Spinal cord (tissue), 10 donors: ENCODE measurements around the gene FRY. TPM values are rescaled to one million over a fixed set of nuclear protein-coding genes. Genes with fewer than 3 reads are reported as not detected.

Source experiments
- DNase-seq, 6 donors: peaks; one replicate each; pipeline versions ENCODE4 v3.0.0 to v3.0.0-alpha.2; 2013 to 2015; ENCODE audit warnings: low spot score in 6 of 6, low read depth in 4 of 6
- H3K27ac ChIP-seq: one replicate; pipeline ENCODE4 v1.5.1; 2013; ENCODE audit warnings: low read depth, low read length, control low read depth
- H3K27me3 ChIP-seq: one replicate; pipeline ENCODE4 v1.6.1; 2013; ENCODE audit warnings: low read length; ENCODE audit not compliant: control insufficient read depth, insufficient read depth
- H3K36me3 ChIP-seq: one replicate; pipeline ENCODE4 v1.6.1; 2013; ENCODE audit warnings: low read length; ENCODE audit not compliant: control insufficient read depth, insufficient read depth
- H3K4me1 ChIP-seq: one replicate; pipeline ENCODE4 v1.6.1; 2013; ENCODE audit warnings: low read length; ENCODE audit not compliant: control insufficient read depth, insufficient read depth
- H3K4me3 ChIP-seq: one replicate; pipeline ENCODE4 v1.5.1; 2013; ENCODE audit warnings: low read depth, low read length, control low read depth
- H3K9me3 ChIP-seq: one replicate; pipeline ENCODE4 v1.6.1; 2013; ENCODE audit warnings: low read length; ENCODE audit not compliant: control insufficient read depth, insufficient read depth
- WGBS: methylation state at CpG from one replicate; pipeline ENCODE4 v1.1.5; 2013; ENCODE audit warnings: missing lambda C conversion rate; ENCODE audit not compliant: insufficient coverage; 5-methylcytosine and 5-hydroxymethylcytosine counted together
- polyA plus RNA-seq, 2 donors: library from polyadenylated mRNA; unstranded; fragments of 120-200 nt; gene quantifications; one replicate each; pipeline ENCODE4 v1.2.1, GENCODE V29; 2013; ENCODE audit not compliant: insufficient read length in 2 of 2
- total RNA-seq, 2 donors: library from RNA; depleted of rRNA in 1 of 2; stranded (reverse); fragments of 120-200 nt in 1 of 2; fragments of >200 nt in 1 of 2; gene quantifications; one replicate each; pipeline versions ENCODE4 v1.2.3 to v1.2.4, GENCODE V29; 2013 to 2014
- donor health status: healthy.

FRY gene
- total and polyA plus RNA-seq, 4 donors = 55.9 to 97.8 (median 92.7) TPM

DNA sequence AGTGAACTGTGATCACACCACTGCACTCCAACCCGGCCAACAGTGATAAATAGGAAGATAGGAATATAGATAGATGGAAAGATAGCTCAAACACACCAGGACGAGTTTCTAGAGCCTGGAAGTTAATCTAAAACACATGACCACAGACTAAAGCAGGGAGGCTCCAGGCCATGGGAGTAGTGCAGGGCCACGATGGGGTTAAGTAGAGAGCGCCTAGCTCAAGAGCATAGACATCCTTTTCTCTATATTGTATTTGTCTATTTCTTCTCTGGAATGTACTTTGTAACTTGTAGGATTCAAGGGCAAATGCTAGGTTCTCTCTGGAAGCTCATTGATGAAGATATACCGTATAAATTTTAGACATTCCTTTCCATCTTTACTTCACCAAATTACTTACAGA lies 214.0 kb downstream of the FRY start:
- Histone ChIP-seq H3K4me3 (no peak overlapping the region), H3K4me1 (peaks cover 3% of the 10 kb centered on the region)
- WGBS = no CpG with 5 or more reads among the region's 5 CpGs

DNA sequence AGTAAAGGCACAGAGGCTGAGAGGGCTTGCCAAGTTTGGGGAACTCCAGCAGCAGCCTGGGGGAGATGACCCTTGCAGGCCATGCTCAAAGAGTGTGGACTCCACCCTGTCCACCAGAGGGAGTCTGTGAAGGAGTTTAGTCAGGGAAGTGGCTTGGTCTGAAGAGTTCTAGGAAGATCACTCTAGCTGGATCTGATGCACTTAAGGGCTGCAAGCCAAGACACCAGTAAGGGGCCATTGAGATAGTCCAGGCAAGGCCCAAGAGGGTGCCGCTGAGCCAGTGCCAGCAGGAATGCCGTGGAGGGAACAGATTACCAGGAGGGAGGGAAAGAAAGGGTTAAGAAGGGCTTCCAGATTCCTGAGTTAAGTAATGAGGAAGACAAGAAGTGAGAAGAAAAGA lies 214.9 kb downstream of the FRY start:
- 18% methylated on average over 2 of the region's 2 CpGs for WGBS
- DNase-seq = peak in 2 of 6 donors; percentile 41 to 47
- H3K9me3 ChIP-seq = no peaks in the 10 kb centered on the region
- H3K27ac ChIP-seq = no peak overlapping the region
- peaks cover 35% of the 10 kb centered on the region for H3K36me3 ChIP-seq
- no peak overlapping the region for H3K4me3 ChIP-seq
- no peaks in the 10 kb centered on the region for H3K27me3 ChIP-seq
- H3K4me1 ChIP-seq = peaks cover 3% of the 10 kb centered on the region

More for the DNA sequence above, 214.0 kb downstream of the FRY start:
- Histone ChIP-seq H3K36me3 (peaks cover 38% of the 10 kb centered on the region), H3K27me3 (no peaks in the 10 kb centered on the region), H3K27ac (no peak overlapping the region), H3K9me3 (no peaks in the 10 kb centered on the region)
- DNase-seq = no peak

DNA sequence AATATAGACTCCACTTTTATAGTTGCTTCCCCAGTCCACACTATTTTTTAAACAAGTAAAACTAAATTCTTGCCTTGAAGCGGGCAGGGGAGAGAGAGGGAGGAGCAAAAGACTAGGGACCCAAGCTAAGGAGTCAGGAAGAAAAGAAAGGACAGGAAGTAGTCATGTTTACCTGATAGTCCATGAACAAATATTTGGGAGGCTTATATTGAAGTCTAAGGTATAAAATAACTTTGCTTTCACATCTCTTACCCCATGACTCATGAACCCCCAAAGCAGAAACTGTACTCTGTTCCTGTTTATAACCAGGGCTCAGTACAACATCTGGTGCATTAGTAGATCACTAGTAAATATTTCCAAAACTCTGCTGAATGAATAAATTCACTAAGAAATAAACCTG lies 216.3 kb downstream of the FRY start:
- Histone ChIP-seq H3K9me3 (no peaks in the 10 kb centered on the region), H3K27ac (no peak overlapping the region), H3K27me3 (no peaks in the 10 kb centered on the region), H3K36me3 (peaks cover 33% of the 10 kb centered on the region), H3K4me3 (no peak overlapping the region), H3K4me1 (peaks cover 3% of the 10 kb centered on the region)
- DNase-seq = no peak
- no CpG with 5 or more reads among the region's 1 CpG for WGBS

DNA sequence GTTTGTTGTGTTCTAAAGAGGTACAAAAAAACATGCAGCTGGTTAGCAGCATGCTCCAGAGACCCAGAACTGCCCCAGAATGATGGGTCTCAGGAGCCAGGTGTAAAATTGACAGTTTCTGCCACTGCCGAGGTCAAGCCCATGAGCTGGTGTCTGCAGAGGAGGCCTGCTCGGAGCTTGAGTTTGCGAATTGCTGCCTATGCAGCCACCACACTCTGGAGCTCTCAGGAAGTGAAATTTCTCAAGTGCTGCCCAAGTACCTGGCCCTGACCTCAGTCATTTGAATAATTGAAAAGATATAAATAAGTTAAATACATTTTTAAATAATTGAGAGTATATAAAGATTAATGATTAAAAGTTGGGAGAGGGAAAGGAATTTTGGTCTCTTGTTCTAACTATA lies 217.2 kb downstream of the FRY start:
- DNase-seq = no peak
- 89% methylated on average over 1 of the region's 3 CpGs for WGBS
- no peaks in the 10 kb centered on the region for H3K27me3 ChIP-seq
- H3K4me3 ChIP-seq = no peak overlapping the region
- H3K27ac ChIP-seq = no peak overlapping the region
- peaks cover 3% of the 10 kb centered on the region for H3K4me1 ChIP-seq
- no peaks in the 10 kb centered on the region for H3K9me3 ChIP-seq
- H3K36me3 ChIP-seq = peaks cover 30% of the 10 kb centered on the region

DNA sequence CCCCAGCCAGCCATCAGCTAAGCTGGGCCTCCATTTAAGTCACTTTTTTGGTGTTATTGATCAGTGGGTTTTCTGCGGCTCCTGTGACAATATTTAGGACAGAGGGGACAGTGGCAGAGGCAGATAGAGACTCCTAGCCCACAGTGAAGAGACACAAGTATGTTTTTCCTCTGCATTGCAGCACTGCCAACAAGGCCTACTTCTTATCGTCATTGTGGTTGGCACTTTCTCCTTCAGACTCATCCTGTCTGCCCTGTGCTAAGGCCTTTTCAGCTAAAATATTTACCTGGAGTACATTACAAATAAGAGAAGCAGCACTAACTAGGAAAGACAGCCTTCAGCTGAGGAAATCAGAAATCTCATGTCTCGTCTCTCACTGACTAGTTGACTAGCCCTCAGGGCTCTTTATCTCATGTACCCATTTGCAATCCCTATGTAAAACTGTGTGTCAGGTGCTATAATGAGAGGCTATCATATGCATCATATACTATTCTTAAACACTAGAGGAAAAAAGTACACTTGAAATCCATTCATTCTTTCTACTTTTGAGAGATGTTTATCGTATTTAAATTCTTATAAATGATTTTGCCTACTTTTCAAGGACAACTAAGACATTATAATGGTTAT lies 221.4 kb downstream of the FRY start:
- H3K36me3 ChIP-seq = peaks cover 18% of the 10 kb centered on the region
- DNase-seq = no peak
- H3K4me1 ChIP-seq = no peaks in the 10 kb centered on the region
- H3K4me3 ChIP-seq = no peak overlapping the region
- 100% methylated on average over 2 of the region's 4 CpGs for WGBS
- H3K27me3 ChIP-seq = no peaks in the 10 kb centered on the region
- H3K27ac ChIP-seq = no peak overlapping the region
- H3K9me3 ChIP-seq = no peaks in the 10 kb centered on the region

DNA sequence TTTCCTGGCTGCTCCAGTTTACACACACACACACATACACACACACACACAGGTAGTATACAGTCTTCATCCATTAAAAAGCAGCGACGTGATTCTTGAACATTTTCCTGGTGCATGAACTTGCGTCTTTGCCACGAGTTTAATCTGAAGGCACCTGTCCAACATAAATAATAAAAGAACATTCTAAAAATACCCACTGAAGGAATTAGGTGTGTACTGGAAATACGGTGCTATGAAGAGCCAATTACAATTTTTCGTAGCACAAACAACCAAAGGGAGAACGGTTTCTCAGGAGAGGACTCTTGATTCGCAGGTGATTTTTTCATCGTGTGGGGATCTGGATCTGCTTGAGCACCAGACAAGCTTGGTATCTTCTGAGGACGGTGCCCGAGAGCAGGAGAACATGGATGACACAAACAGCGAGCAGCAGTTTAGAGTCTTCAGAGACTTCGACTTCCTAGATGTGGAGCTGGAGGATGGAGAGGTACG lies 222.4 kb downstream of the FRY start:
- H3K27me3 ChIP-seq = no peaks in the 10 kb centered on the region
- H3K27ac ChIP-seq = peak overlapping the region; percentile 58
- 94% methylated on average over 7 of the region's 14 CpGs for WGBS
- no peaks in the 10 kb centered on the region for H3K4me1 ChIP-seq
- DNase-seq = no peak
- no peaks in the 10 kb centered on the region for H3K9me3 ChIP-seq
- peaks cover 15% of the 10 kb centered on the region for H3K36me3 ChIP-seq
- no peak overlapping the region for H3K4me3 ChIP-seq

DNA sequence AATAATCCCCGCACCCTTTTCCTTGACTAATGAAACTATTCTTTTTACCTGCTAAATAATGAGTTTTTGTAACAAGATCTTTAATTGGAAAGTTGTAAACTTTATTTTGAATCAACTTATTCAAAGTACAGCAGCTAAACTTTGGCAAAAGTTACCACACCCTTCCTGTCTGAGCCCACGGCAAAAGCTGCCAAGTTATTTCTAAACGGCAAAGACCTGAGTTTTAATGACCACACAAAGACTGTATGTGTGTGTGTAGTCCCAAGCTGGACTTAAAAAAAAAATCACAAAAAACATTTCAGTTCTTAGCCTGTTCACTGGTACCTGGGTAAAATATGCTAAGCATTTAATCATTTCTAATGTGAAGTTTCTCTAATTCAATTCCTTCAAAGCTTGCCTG lies 222.8 kb downstream of the FRY start:
- no CpG with 5 or more reads among the region's 3 CpGs for WGBS
- Histone ChIP-seq H3K9me3 (no peaks in the 10 kb centered on the region), H3K4me3 (no peak overlapping the region), H3K27ac (peak overlapping the region; percentile 59), H3K36me3 (peaks cover 12% of the 10 kb centered on the region), H3K27me3 (no peaks in the 10 kb centered on the region), H3K4me1 (no peaks in the 10 kb centered on the region)
- DNase-seq = no peak

DNA sequence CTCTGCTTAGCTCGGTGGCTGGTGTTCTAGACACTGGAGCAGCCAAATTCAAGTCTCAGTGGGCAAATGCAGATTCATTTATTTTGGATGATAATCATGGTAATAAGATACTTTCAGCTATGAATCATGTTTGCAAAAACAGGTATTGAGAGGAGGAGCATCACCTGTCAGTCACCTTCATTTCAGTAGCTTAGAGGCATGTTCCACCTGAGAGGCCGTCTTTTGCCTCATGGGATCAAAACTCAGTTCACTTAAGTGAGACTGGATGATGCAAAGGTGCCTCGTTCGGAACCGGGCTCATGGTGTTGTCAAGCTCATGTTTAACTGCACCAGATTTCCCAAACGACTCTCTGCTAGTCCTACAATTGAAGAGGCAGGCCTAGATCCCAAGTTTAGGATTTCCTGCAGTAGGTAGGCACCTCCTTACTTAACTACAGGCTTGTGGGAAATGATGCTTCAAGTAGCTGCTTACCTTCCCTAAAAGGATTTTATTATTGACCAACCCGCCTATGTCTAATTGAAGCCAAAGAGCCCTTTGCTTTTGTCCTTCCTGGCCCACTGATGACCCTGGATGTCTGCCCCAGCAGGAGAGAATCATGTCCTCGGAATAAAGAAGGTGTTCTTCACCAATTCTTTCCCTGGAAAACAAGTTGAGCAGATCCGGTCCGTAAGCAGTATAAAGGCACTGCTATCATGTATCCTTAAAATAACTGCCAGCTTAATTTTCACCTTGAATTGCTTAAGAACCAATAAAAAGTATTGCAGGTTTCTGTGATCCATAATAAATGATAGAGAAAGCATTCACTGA lies 223.5 kb downstream of the FRY start:
- no peaks in the 10 kb centered on the region for H3K9me3 ChIP-seq
- H3K27me3 ChIP-seq = no peaks in the 10 kb centered on the region
- H3K4me3 ChIP-seq = no peak overlapping the region
- H3K4me1 ChIP-seq = no peaks in the 10 kb centered on the region
- H3K36me3 ChIP-seq = peaks cover 5% of the 10 kb centered on the region
- no peak for DNase-seq
- 70% methylated on average over 7 of the region's 10 CpGs for WGBS
- H3K27ac ChIP-seq = peak overlapping the region; percentile 59

DNA sequence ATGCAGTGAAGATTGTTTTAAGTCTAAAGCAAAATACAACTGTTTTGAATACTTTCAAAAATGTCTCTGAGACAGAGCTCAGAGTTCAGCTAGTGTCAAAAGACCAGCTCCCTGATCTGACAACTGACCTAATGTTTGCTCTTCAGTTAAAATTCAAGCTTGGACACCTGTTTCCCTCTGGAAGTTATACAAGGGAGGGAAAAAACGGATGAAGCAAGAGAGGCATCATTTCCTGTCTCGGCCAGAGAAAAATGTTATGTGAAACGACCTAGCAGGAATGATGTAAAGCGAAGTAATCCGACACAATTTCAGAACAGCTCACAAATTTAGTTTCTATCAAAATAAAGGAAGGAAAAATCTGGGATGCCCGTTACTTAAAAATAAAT lies 224.1 kb downstream of the FRY start:
- Histone ChIP-seq H3K4me1 (no peaks in the 10 kb centered on the region), H3K27me3 (no peaks in the 10 kb centered on the region), H3K27ac (no peak overlapping the region), H3K4me3 (no peak overlapping the region), H3K9me3 (no peaks in the 10 kb centered on the region), H3K36me3 (no peaks in the 10 kb centered on the region)
- no CpG with 5 or more reads among the region's 6 CpGs for WGBS
- DNase-seq = no peak

DNA sequence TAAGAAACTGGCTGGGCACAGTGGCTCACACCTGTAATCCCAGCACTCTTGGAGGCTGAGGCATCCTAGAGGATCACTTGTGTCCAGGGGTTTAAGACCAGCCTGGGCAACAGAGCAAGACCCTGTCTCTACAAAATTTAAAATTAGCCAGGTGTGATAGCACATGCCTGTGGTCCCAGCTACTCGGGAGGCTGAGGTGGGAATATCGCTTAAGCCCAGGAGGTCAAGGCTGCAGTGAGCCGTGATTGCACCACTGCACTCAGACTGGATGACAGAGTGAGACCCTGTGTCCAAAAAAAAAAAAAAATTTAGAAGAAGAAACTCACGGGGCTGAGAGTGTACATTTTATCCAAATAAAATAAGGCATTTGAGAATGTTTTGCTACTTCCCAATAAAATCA lies 224.7 kb downstream of the FRY start:
- WGBS = 94% methylated on average over 3 of the region's 4 CpGs
- Histone ChIP-seq H3K27ac (no peak overlapping the region), H3K36me3 (no peaks in the 10 kb centered on the region), H3K9me3 (no peaks in the 10 kb centered on the region), H3K4me3 (no peak overlapping the region), H3K27me3 (no peaks in the 10 kb centered on the region), H3K4me1 (no peaks in the 10 kb centered on the region)
- no peak for DNase-seq
